Measurements from ENCODE around the gene CHPT1.

Gene CHPT1

DNA sequence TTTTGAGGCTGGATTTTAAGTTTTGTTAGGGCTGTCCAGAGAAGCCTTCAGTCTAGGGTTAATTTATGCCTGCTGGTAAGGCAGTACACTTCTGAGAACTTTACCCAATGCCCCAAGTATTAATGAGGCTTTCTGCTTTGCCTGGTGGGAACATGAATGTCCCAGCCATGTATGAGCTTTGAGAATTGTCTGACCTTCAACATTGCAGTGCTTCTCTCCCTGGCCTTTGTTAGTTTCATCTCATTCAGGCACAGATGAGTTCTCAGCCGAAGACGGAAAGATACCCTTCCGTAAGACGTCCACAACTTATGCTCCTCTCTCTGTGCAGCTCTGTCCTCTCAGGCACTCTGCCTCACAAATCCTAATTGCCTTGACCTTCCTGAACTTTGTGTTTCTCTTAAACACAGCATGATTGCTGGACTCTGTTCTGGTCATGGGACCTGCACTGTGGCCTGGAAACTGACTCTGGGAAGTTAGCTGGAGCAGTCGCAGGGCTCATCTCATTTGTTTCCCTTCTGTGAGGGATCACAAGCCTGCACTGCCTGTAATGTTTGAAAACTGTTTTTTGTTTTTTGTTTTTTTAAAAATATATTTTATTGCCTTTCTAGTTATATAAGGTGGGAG, 15.7 kb downstream of the CHPT1 start:
- no peak for DNase-seq (ENCODE audit: low read depth, low spot score)
- CTCF ChIA-PET: interaction anchor here (1.5 kb wide), 1 partner anchor 10 kb away, joined by 3 read pairs; no protein-coding TSS in a partner anchor
- POLR2A ChIA-PET: no interaction called here
- TF ChIP-seq, protein P1, sequence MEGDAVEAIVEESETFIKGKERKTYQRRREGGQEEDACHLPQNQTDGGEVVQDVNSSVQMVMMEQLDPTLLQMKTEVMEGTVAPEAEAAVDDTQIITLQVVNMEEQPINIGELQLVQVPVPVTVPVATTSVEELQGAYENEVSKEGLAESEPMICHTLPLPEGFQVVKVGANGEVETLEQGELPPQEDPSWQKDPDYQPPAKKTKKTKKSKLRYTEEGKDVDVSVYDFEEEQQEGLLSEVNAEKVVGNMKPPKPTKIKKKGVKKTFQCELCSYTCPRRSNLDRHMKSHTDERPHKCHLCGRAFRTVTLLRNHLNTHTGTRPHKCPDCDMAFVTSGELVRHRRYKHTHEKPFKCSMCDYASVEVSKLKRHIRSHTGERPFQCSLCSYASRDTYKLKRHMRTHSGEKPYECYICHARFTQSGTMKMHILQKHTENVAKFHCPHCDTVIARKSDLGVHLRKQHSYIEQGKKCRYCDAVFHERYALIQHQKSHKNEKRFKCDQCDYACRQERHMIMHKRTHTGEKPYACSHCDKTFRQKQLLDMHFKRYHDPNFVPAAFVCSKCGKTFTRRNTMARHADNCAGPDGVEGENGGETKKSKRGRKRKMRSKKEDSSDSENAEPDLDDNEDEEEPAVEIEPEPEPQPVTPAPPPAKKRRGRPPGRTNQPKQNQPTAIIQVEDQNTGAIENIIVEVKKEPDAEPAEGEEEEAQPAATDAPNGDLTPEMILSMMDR (IDR thresholded peaks at IDR 0.05; ENCODE audit: insufficient read depth, low read length, missing control alignments): no peak
- H3K4me3 ChIP-seq (ENCODE audit: low read depth, low read length): no peak overlapping the region

DNA sequence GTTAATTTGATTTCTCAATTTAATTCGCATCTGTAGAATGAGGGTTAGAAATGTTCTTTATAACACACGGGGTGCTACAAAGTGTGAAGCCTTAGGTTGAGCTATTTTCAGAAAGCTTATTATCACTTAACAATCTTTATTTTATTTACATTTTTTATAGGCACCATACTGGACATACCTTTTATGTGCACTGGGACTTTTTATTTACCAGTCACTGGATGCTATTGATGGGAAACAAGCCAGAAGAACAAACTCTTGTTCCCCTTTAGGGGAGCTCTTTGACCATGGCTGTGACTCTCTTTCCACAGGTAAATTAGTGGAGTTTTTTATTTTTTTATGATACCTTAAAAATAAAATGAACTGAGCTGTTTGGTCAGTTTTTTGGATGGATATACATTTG, 16.5 kb downstream of the CHPT1 start:
- CTCF ChIA-PET: no interaction called here
- POLR2A ChIA-PET: no interaction called here

DNA sequence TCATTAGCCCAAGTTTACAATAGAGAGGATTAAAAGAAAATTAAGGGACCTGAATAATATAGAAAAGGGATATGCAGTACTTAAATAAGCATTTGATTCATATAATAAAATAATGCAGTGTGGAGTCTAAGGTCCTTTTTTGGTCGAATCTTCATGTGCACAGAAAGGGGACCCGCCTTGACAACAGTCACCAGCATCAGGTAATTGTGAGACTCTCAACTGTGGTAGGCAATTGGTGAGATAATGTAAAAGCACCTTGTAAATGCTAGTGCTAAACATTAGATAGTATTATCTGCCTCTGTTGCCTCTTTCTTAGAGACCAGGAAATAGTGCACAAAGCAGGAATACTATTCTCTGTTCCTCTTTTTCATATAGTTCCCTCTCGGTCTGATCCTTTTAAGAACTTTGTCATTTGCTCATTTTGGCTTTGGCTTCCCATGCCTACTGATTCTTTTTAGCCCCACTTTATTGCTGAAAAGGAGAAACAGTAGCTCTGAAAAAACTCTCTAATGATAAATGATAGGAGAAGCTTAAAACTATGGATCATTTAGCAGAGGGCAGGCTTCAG, 17.5 kb downstream of the CHPT1 start:
- ChIA-PET POLR2A (no interaction called here), CTCF (no interaction called here)
- no peak for DNase-seq (ENCODE audit: low read depth, low spot score)
- TF ChIP-seq, protein P1 (IDR thresholded peaks at IDR 0.05; ENCODE audit: insufficient read depth, low read length, missing control alignments): no peak
- no peak overlapping the region for H3K4me3 ChIP-seq (ENCODE audit: low read depth, low read length)

More for the DNA sequence above, 16.5 kb downstream of the CHPT1 start:
- H3K4me3 ChIP-seq (ENCODE audit: low read depth, low read length): no peak overlapping the region
- no peak for DNase-seq (ENCODE audit: low read depth, low spot score)
- TF ChIP-seq, protein P1 (IDR thresholded peaks at IDR 0.05; ENCODE audit: insufficient read depth, low read length, missing control alignments): no peak

DNA sequence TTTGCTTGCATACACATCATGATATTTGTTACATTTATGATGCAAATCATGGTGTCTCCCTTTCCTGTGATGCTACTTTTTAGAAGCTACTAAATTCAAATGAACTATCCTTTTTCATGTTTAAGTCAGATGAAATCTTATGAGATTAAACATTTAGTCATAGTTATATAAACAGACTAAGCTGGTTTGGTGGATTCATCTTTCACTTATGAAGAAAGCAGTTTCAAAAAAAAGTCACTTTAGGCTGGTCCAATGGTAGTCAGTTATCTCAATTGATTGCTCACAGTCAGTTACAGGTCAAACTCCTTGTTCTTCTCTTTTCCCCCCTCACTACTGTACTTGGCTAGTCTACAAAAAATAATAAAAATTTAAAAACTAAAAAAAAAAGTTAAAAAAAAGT, 22.1 kb downstream of the CHPT1 start:
- ChIA-PET POLR2A (no interaction called here), CTCF (no interaction called here)
- TF ChIP-seq, protein P1 (IDR thresholded peaks at IDR 0.05; ENCODE audit: insufficient read depth, low read length, missing control alignments): no peak
- no peak overlapping the region for H3K4me3 ChIP-seq (ENCODE audit: low read depth, low read length)
- DNase-seq (ENCODE audit: low read depth, low spot score): no peak

DNA sequence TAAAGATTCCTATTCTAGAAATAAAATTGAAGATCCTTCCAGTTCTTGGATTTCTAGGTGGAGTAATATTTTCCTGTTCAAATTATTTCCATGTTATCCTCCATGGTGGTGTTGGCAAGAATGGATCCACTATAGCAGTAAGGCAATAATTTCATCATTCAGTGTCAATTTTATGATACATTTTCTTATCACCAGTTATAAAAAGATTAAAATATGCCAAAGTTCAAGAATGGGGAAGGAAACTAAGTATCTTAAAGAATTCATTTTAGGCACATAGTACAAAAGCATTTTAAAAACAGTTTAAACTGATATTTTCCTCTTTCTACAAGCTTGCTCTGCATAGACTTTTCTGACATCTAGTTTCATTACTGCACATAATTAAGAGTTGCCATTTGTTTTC, 22.7 kb downstream of the CHPT1 start:
- H3K4me3 ChIP-seq (ENCODE audit: low read depth, low read length): no peak overlapping the region
- ChIA-PET POLR2A (no interaction called here), CTCF (no interaction called here)
- DNase-seq (ENCODE audit: low read depth, low spot score): no peak
- TF ChIP-seq, protein P1 (IDR thresholded peaks at IDR 0.05; ENCODE audit: insufficient read depth, low read length, missing control alignments): no peak

DNA sequence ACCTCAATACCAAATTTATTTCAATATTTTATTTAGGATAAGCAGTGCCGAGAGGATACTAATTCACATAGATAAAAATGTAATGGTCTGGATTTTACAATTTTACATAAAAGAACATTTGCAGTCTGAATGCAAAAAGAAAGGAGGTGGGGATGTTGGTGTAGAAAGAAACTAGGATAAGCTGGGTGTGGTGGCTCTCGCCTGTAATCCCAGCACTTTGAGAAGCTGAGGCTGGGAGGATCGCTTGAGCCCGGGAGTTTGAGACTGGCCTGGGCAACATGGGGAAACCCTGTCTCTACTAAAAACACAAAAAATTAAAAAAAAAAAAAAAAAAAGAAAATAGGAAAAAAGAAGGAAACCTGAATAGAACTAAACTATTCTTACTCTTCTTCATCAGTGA, 25.0 kb downstream of the CHPT1 start:
- no peak for DNase-seq (ENCODE audit: low read depth, low spot score)
- CTCF ChIA-PET: no interaction called here
- H3K4me3 ChIP-seq (ENCODE audit: low read depth, low read length): no peak overlapping the region
- POLR2A ChIA-PET: no interaction called here
- TF ChIP-seq, protein P1 (IDR thresholded peaks at IDR 0.05; ENCODE audit: insufficient read depth, low read length, missing control alignments): no peak

Data from AG04449 (cell line).